Gastrocnemius medialis (tissue), 4 donors: Measurements from ENCODE around the gene TTLL5. TPM values are rescaled to one million over a fixed set of nuclear protein-coding genes. Genes with fewer than 3 reads are reported as not detected.

Experiments
- ATAC-seq, 2 donors: fragments of 150-250 bp; one replicate each; pipeline ENCODE4 v1.9.1; 2016
- DNase-seq, 2 donors: peaks; one replicate each; pipeline ENCODE4 v3.0.0-alpha.2; 2019
- H3K27ac ChIP-seq, 4 donors: fragments of 200-600 bp; sonication (generic); 1 replicate in 1 of 4; 2 replicates in 3 of 4; pipeline ENCODE4 v1.5.1; 2016 to 2018; ENCODE audit warnings: mild to moderate bottlenecking in 2 of 4, moderate library complexity in 1 of 4
- H3K27me3 ChIP-seq, 3 donors: fragments of 200-600 bp; sonication (generic) in 2 of 3; 1 replicate in 1 of 3; 2 replicates in 2 of 3; pipeline versions ENCODE4 v1.5.1 to v1.6.0; 2016 to 2019; ENCODE audit warnings: mild to moderate bottlenecking in 1 of 3, moderate library complexity in 1 of 3
- H3K36me3 ChIP-seq, 2 donors: fragments of 200-600 bp; sonication (generic) in 1 of 2; one replicate each; pipeline ENCODE4 v1.5.1; 2017 to 2018
- H3K4me1 ChIP-seq, 2 donors: fragments of 200-600 bp; sonication (generic) in 1 of 2; one replicate each; pipeline ENCODE4 v1.5.1; 2016 to 2017; ENCODE audit warnings: mild to moderate bottlenecking in 2 of 2
- H3K4me3 ChIP-seq, 4 donors: fragments of 200-600 bp; sonication (generic) in 3 of 4; 1 replicate in 1 of 4; 2 replicates in 3 of 4; pipeline ENCODE4 v1.5.1; 2016 to 2019; ENCODE audit warnings: mild to moderate bottlenecking in 2 of 4
- H3K9me3 ChIP-seq, 3 donors: fragments of 200-600 bp; sonication (generic) in 2 of 3; 1 replicate in 1 of 3; 2 replicates in 2 of 3; pipeline ENCODE4 v1.5.1; 2016 to 2019
- POLR2A ChIP-seq, 2 donors: fragments of 450-650 bp; IDR thresholded peaks; one replicate each; pipeline ENCODE4 v1.6.1; 2017; ENCODE audit warnings: antibody characterized with exemption in 2 of 2, mild to moderate bottlenecking in 2 of 2, moderate library complexity in 2 of 2
- in situ Hi-C, 4 donors: fragments of 200-750 bp; cut with MboI; loops; one replicate each; pipeline versions ENCODE4 v1.15.0 to v1.8.0; 2017; ENCODE audit warnings: low sequenced_read_pairs in 4 of 4
- intact Hi-C: fragments of 100-400 bp; cut with DNase I; formaldehyde crosslinking; loops from one replicate; pipeline ENCODE4 v1.15.1; 2023; ENCODE audit warnings: low total_unique reads
- total RNA-seq, 4 donors: library from RNA; depleted of rRNA; stranded (reverse); fragments of >200 nt; gene quantifications; one replicate each; pipeline versions ENCODE4 v1.1.0 to v1.2.3, GENCODE V29; 2016
- TF ChIP-seq, protein P1 (sequence below), 5 experiments: fragments of 450-650 bp in 3 of 5; fragments of 200-600 bp in 2 of 5; sonication (generic) in 2 of 5; IDR thresholded peaks in 4 of 5; conservative IDR thresholded peaks in 1 of 5; 1 replicate in 4 of 5; 2 replicates in 1 of 5; pipeline ENCODE4 v1.5.1; 2016 to 2019; ENCODE audit warnings: antibody characterized with exemption in 5 of 5, mild to moderate bottlenecking in 3 of 5, moderate library complexity in 3 of 5

Gene TTLL5
- total RNA-seq, 4 donors from 2014 or later, result 9.1 to 36.0 (median 16.4) TPM

DNA sequence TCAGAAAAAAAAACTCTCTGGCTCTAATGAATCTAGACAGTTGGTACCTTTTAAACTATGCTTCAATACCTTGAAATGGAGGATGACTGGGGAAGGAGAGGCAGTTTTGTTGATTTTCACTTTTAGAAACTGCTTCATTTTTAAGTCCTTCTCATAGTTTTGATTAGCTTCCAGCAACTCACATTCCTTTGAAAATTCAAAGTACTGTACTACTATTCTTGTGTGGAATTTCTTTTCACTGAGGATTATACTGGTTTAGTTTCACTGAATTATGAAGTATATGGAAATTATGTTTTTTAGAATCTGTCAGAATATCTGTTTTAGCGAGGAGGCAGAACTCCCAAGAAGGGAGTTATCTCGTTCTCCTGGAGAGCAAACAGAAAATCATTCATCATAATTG, 204.5 kb downstream of the TTLL5 start:
- no peaks in the 10 kb centered on the region for H3K36me3 ChIP-seq
- H3K27ac ChIP-seq, result no peak overlapping the region
- no peak for TF ChIP-seq POLR2A (IDR thresholded peaks at IDR 0.05)
- TF ChIP-seq, protein P1, sequence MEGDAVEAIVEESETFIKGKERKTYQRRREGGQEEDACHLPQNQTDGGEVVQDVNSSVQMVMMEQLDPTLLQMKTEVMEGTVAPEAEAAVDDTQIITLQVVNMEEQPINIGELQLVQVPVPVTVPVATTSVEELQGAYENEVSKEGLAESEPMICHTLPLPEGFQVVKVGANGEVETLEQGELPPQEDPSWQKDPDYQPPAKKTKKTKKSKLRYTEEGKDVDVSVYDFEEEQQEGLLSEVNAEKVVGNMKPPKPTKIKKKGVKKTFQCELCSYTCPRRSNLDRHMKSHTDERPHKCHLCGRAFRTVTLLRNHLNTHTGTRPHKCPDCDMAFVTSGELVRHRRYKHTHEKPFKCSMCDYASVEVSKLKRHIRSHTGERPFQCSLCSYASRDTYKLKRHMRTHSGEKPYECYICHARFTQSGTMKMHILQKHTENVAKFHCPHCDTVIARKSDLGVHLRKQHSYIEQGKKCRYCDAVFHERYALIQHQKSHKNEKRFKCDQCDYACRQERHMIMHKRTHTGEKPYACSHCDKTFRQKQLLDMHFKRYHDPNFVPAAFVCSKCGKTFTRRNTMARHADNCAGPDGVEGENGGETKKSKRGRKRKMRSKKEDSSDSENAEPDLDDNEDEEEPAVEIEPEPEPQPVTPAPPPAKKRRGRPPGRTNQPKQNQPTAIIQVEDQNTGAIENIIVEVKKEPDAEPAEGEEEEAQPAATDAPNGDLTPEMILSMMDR (IDR thresholded peaks at IDR 0.05 in 4 of 5, conservative IDR thresholded peaks at IDR 0.05 in 1 of 5), result no peak
- ATAC-seq, result no peak
- H3K9me3 ChIP-seq, result no peaks in the 10 kb centered on the region
- intact Hi-C loops (no loop called here), in situ Hi-C loops (no loop called here)
- peaks cover 24 to 30% of the 10 kb centered on the region in 2 donors for H3K4me1 ChIP-seq
- no peak for DNase-seq
- H3K27me3 ChIP-seq, result no peaks in the 10 kb centered on the region
- H3K4me3 ChIP-seq, result no peak overlapping the region

DNA sequence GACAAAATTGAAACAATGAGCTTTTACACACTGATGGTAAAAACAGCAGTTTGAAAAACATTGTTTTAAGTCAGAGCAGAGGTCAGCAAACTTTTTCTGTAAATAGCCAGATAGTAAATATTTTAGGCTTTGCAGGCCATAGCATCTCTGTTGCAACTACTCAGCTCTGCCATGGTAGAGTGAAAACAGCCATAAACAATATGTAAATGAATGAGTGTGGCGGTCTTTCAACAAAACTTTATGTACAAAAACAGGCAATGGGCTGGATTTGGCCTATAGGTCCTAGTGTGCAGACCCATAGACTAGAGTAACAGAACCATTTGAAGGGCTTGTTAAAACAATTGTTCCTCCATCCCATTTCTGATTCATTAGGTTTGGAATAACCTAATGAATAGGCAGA, 205.9 kb downstream of the TTLL5 start:
- Histone ChIP-seq H3K27me3 (no peaks in the 10 kb centered on the region), H3K4me1 (peaks cover 19 to 21% of the 10 kb centered on the region in 2 donors), H3K9me3 (no peaks in the 10 kb centered on the region), H3K4me3 (no peak overlapping the region), H3K36me3 (no peaks in the 10 kb centered on the region), H3K27ac (no peak overlapping the region)
- no peak for ATAC-seq
- DNase-seq, result no peak
- in situ Hi-C loops (no loop called here), intact Hi-C loops (no loop called here)
- TF ChIP-seq, protein P1 (IDR thresholded peaks at IDR 0.05 in 4 of 5, conservative IDR thresholded peaks at IDR 0.05 in 1 of 5), result no peak
- no peak for TF ChIP-seq POLR2A (IDR thresholded peaks at IDR 0.05)

DNA sequence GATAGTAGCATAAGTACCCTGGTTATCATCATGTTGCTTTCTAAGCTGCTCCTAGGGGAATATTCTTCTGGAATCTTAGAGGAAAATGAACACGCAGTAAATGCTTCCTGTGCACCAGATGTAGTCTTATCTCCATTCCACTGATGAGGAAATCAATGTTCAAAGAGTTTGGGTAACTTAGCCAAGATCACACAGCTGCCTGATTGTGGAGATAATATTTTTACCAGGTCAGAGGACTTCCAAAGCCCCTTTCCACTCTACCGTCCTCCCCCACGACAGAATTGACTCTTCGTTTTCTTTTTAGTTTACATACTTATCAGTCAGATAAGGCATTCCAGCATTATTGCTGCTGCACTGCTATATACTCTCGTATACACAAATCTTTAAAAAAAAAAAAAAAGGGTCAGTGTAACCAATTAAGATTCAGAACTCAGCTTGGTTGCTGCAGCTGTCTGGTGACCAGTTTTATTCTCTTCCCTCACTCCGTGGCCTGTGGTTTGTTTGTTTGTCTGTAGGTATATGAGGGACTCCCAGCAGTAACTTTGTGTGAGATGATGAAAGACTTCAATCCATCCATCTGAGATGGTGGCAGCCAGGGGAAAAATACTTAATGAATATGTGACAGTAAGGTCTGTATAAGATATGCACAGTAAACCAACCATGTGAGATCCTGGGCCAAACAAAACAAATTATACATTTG, 210.3 kb downstream of the TTLL5 start:
- DNase-seq, result no peak
- H3K9me3 ChIP-seq, result no peaks in the 10 kb centered on the region
- no peak for TF ChIP-seq POLR2A (IDR thresholded peaks at IDR 0.05)
- TF ChIP-seq, protein P1 (IDR thresholded peaks at IDR 0.05 in 4 of 5, conservative IDR thresholded peaks at IDR 0.05 in 1 of 5), result no peak
- no peak overlapping the region for H3K27ac ChIP-seq
- in situ Hi-C loops, result no loop called here
- H3K4me1 ChIP-seq, result peaks cover 19 to 21% of the 10 kb centered on the region in 2 donors
- no peak overlapping the region for H3K4me3 ChIP-seq
- intact Hi-C loops, result no loop called here
- no peaks in the 10 kb centered on the region for H3K27me3 ChIP-seq
- H3K36me3 ChIP-seq, result no peaks in the 10 kb centered on the region
- no peak for ATAC-seq

DNA sequence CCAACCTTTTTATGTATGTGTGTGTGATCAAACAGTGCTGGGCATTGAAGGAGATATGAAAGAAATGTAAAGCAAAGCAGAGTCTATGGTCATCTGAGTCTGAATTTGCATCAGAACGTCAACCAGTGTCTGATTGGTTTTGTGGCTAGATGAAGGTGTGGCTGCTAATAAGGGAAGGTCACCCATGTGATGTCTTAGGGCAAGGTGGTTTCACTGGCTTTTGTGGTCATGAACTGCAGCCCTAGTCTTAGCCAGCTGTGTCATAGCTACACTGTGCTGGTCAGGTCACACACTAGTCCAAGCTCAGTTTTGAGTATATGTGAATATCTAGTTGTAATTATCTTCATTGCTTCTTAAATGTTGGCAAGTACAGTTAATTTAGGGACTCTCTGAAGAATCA, 214.9 kb downstream of the TTLL5 start:
- DNase-seq (no peak), ATAC-seq (no peak)
- Histone ChIP-seq H3K4me3 (no peak overlapping the region), H3K36me3 (no peaks in the 10 kb centered on the region), H3K4me1 (no peaks in the 10 kb centered on the region), H3K27ac (no peak overlapping the region), H3K27me3 (no peaks in the 10 kb centered on the region), H3K9me3 (no peaks in the 10 kb centered on the region)
- no peak for TF ChIP-seq POLR2A (IDR thresholded peaks at IDR 0.05)
- TF ChIP-seq, protein P1 (IDR thresholded peaks at IDR 0.05 in 4 of 5, conservative IDR thresholded peaks at IDR 0.05 in 1 of 5), result no peak
- in situ Hi-C loops (no loop called here), intact Hi-C loops (no loop called here)

DNA sequence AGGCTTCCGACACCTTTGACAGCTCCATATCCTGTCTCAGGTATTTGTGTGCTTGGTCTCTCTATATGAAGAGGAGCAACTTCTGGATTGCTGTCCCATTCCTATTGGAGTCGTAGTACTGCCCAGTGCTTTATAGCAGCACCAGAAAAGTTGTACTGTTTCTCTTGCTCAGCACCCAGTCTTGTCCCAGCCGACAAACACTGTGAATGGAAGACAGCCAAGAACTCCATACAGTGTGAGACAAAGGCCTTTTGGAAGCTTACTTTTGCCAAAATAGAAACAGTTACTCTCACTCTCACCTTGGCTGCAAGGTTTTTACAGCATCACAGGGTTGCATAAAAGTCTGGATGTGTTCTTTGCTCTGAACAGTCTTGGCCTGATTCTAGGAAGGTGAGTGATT, 215.5 kb downstream of the TTLL5 start:
- ATAC-seq, result no peak
- H3K27ac ChIP-seq, result no peak overlapping the region
- in situ Hi-C loops, result no loop called here

More for the DNA sequence above, 215.5 kb downstream of the TTLL5 start:
- DNase-seq, result no peak
- no peak for TF ChIP-seq POLR2A (IDR thresholded peaks at IDR 0.05)
- TF ChIP-seq, protein P1 (IDR thresholded peaks at IDR 0.05 in 4 of 5, conservative IDR thresholded peaks at IDR 0.05 in 1 of 5), result no peak
- Histone ChIP-seq H3K4me1 (no peaks in the 10 kb centered on the region), H3K36me3 (no peaks in the 10 kb centered on the region), H3K4me3 (no peak overlapping the region), H3K27me3 (no peaks in the 10 kb centered on the region), H3K9me3 (no peaks in the 10 kb centered on the region)
- intact Hi-C loops, result no loop called here
